OCI-LY1 (cell line): Measurements from ENCODE around the gene TRAF3IP3.

Source experiments
- H2AFZ ChIP-seq: fragments of 200-600 bp; sonication (generic), shearing (Covaris generic); 2 replicates; pipeline ENCODE4 v1.6.0; 2014; ENCODE audit warnings: antibody characterized with exemption, mild to moderate bottlenecking, low read length
- H3F3A ChIP-seq: fragments of 200-600 bp; sonication (generic), shearing (Covaris generic); 2 replicates; pipeline ENCODE4 v1.6.0; 2014; ENCODE audit warnings: mild to moderate bottlenecking, antibody characterized with exemption, low read length, moderate library complexity; ENCODE audit not compliant: insufficient read depth
- H3K27ac ChIP-seq: fragments of 200-600 bp; sonication (generic); 2 replicates; pipeline ENCODE4 v1.5.1; 2014; ENCODE audit warnings: low read length, mixed run types, mild to moderate bottlenecking, low read depth; ENCODE audit not compliant: poor library complexity, severe bottlenecking
- H3K27me3 ChIP-seq: fragments of 200-600 bp; sonication (generic); 2 replicates; pipeline ENCODE4 v1.6.0; 2014; ENCODE audit warnings: antibody characterized with exemption, mild to moderate bottlenecking, low read length, moderate library complexity; ENCODE audit not compliant: insufficient read depth
- H3K36me3 ChIP-seq: fragments of 200-600 bp; sonication (generic); 2 replicates; pipeline ENCODE4 v1.6.1; 2014; ENCODE audit warnings: mild to moderate bottlenecking, antibody characterized with exemption, low read length, moderate library complexity, mixed read lengths; ENCODE audit not compliant: insufficient read depth
- H3K4me1 ChIP-seq: fragments of 200-600 bp; sonication (generic); 2 replicates; pipeline ENCODE4 v1.5.1; 2014; ENCODE audit warnings: mild to moderate bottlenecking, low read length, moderate library complexity; ENCODE audit not compliant: insufficient read depth, severe bottlenecking
- H3K4me2 ChIP-seq: fragments of 200-600 bp; sonication (generic), shearing (Covaris generic); 2 replicates; pipeline ENCODE4 v1.6.1; 2014; ENCODE audit warnings: low read length
- H3K4me3 ChIP-seq: fragments of 200-600 bp; sonication (generic); 2 replicates; pipeline ENCODE4 v1.5.1; 2014; ENCODE audit warnings: low read length, low read depth, mild to moderate bottlenecking, mixed read lengths; ENCODE audit not compliant: poor library complexity, severe bottlenecking
- H3K79me2 ChIP-seq: fragments of 200-600 bp; shearing (Covaris generic); 2 replicates; pipeline ENCODE4 v1.6.1; 2016; ENCODE audit warnings: mixed run types, low read length, mixed read lengths; ENCODE audit not compliant: insufficient read depth
- H3K9ac ChIP-seq: fragments of 200-600 bp; sonication (generic), shearing (Covaris generic); 2 replicates; pipeline ENCODE4 v1.6.1; 2014; ENCODE audit warnings: mild to moderate bottlenecking, low read length, mixed read lengths
- H3K9me2 ChIP-seq: fragments of 200-600 bp; sonication (generic), shearing (Covaris generic); 2 replicates; pipeline ENCODE4 v1.6.1; 2014; ENCODE audit warnings: low read depth, mild to moderate bottlenecking, low read length, mixed read lengths
- H3K9me3 ChIP-seq: fragments of 200-600 bp; shearing (Covaris generic); 2 replicates; pipeline ENCODE4 v1.6.1; 2014; ENCODE audit warnings: low read length, mixed read lengths
- H4K20me1 ChIP-seq: fragments of 200-600 bp; sonication (generic), shearing (Covaris generic); 2 replicates; pipeline ENCODE4 v1.6.0; 2016; ENCODE audit warnings: mild to moderate bottlenecking, low read length; ENCODE audit not compliant: insufficient read depth
- CTCF ChIP-seq: fragments of 200-600 bp; sonication (generic), shearing (Covaris generic); IDR thresholded peaks from 2 replicates; pipeline ENCODE4 v1.5.1; 2017; ENCODE audit warnings: mild to moderate bottlenecking, antibody characterized with exemption, low read length, moderate library complexity, mixed read lengths
- EZH2 ChIP-seq: fragments of 200-600 bp; sonication (generic), shearing (Covaris generic); IDR thresholded peaks from 2 replicates; pipeline ENCODE4 v1.8.0; 2017; ENCODE audit warnings: borderline replicate concordance, mixed run types, mild to moderate bottlenecking, antibody characterized with exemption, low read length, moderate library complexity, mixed read lengths

TRAF3IP3 gene

GRCh38 chr1:209728466-209728865 is 27.4 kb upstream of the TRAF3IP3 start:
- TF ChIP-seq EZH2, result no peak
- TF ChIP-seq CTCF, result no peak
- no peaks in the 10 kb centered on the region for H3K4me1 ChIP-seq
- no peak overlapping the region for H3K4me2 ChIP-seq
- H3K4me3 ChIP-seq, result no peak overlapping the region
- no peaks in the 10 kb centered on the region for H3F3A ChIP-seq
- H3K9me3 ChIP-seq, result no peaks in the 10 kb centered on the region
- no peaks in the 10 kb centered on the region for H3K36me3 ChIP-seq
- no peak overlapping the region for H3K9ac ChIP-seq
- no peaks in the 10 kb centered on the region; the same call in 1 of the 2 replicates for H3K27me3 ChIP-seq
- H2AFZ ChIP-seq, result no peak overlapping the region
- no peak overlapping the region for H3K27ac ChIP-seq
- no peaks in the 10 kb centered on the region for H4K20me1 ChIP-seq
- no peaks in the 10 kb centered on the region for H3K79me2 ChIP-seq
- no peaks in the 10 kb centered on the region for H3K9me2 ChIP-seq

- Histone ChIP-seq H3K79me2 (no peaks in the 10 kb centered on the region), H3K9ac (no peak overlapping the region), H3K4me1 (no peaks in the 10 kb centered on the region), H3K4me3 (no peak overlapping the region), H2AFZ (no peak overlapping the region), H3K27ac (no peak overlapping the region), H3K9me3 (no peaks in the 10 kb centered on the region), H3K36me3 (no peaks in the 10 kb centered on the region), H3K4me2 (no peak overlapping the region), H3K27me3 (no peaks in the 10 kb centered on the region; the same call in 1 of the 2 replicates), H3K9me2 (no peaks in the 10 kb centered on the region), H3F3A (no peaks in the 10 kb centered on the region), H4K20me1 (no peaks in the 10 kb centered on the region)
- TF ChIP-seq EZH2 (no peak), CTCF (no peak)
These were observed 26.4 kb upstream of the TRAF3IP3 start for GRCh38 chr1:209729436-209729835.

- H3K4me2 ChIP-seq, result no peak overlapping the region
- H4K20me1 ChIP-seq, result no peaks in the 10 kb centered on the region
- H3K36me3 ChIP-seq, result no peaks in the 10 kb centered on the region
- H3K27ac ChIP-seq, result no peak overlapping the region
- no peaks in the 10 kb centered on the region for H3F3A ChIP-seq
- no peaks in the 10 kb centered on the region for H3K4me1 ChIP-seq
- H3K4me3 ChIP-seq, result no peak overlapping the region
- no peak overlapping the region for H2AFZ ChIP-seq
- no peak for TF ChIP-seq EZH2
- TF ChIP-seq CTCF, result no peak
- no peaks in the 10 kb centered on the region for H3K79me2 ChIP-seq
- H3K9me2 ChIP-seq, result no peaks in the 10 kb centered on the region
- no peak overlapping the region for H3K9ac ChIP-seq
- H3K9me3 ChIP-seq, result no peaks in the 10 kb centered on the region
- no peaks in the 10 kb centered on the region for H3K27me3 ChIP-seq
These were observed 23.1 kb upstream of the TRAF3IP3 start for GRCh38 chr1:209732725-209733124.
